ENCODE measurements around the gene SPATS1.

SPATS1 gene

GRCh38 chr6:44387346-44388134 is 45.1 kb downstream of the SPATS1 start, which contains the start of gene CDC5L:
TSS of gene CDC5L (plus strand) at chr6:44387706. CDS start at chr6:44387824, 118 bp downstream.
- peak; percentile 93 for DNase-seq (ENCODE audit: low read depth)

GRCh38 chr6:44388135-44388487 is 45.7 kb downstream of the SPATS1 start:
- no peak for DNase-seq (ENCODE audit: low read depth)

GRCh38 chr6:44388887-44389286 is 46.4 kb downstream of the SPATS1 start:
- DNase-seq (ENCODE audit: low read depth), result no peak

- no peak for DNase-seq (ENCODE audit: low read depth)
Measured at GRCh38 chr6:44390158-44390683, 47.8 kb downstream of the SPATS1 start.
